Hematopoietic multipotent progenitor cell (in vitro differentiated cells): ENCODE data around the gene DYNC1LI1. TPM values are rescaled to one million over a fixed set of nuclear protein-coding genes. Genes with fewer than 3 reads are reported as not detected.

Experiments used
- DNase-seq, 3 donors: peaks; one replicate each; pipeline ENCODE4 v3.0.0-alpha.2; 2011 to 2015; ENCODE audit warnings: low read depth in 2 of 3, low spot score in 2 of 3
- total RNA-seq: library from RNA; depleted of rRNA; stranded (reverse); fragments of >200 nt; gene quantifications from one replicate; pipeline ENCODE4 v1.2.3, GENCODE V29; 2012

DYNC1LI1 gene
- total RNA-seq, result 21.8 TPM

- DNase-seq, result peak; percentile 84 to 94 (median 93)
Measured at GRCh38 chr3:32570421-32571191, at the start of gene DYNC1LI1. Gene DYNC1LI1 (minus strand): TSS chr3:32570858. CDS start chr3:32570770, 88 bp downstream.

- no peak for DNase-seq
Measured at GRCh38 chr3:32619395-32619794, 48.7 kb upstream of the DYNC1LI1 start.

DNA sequence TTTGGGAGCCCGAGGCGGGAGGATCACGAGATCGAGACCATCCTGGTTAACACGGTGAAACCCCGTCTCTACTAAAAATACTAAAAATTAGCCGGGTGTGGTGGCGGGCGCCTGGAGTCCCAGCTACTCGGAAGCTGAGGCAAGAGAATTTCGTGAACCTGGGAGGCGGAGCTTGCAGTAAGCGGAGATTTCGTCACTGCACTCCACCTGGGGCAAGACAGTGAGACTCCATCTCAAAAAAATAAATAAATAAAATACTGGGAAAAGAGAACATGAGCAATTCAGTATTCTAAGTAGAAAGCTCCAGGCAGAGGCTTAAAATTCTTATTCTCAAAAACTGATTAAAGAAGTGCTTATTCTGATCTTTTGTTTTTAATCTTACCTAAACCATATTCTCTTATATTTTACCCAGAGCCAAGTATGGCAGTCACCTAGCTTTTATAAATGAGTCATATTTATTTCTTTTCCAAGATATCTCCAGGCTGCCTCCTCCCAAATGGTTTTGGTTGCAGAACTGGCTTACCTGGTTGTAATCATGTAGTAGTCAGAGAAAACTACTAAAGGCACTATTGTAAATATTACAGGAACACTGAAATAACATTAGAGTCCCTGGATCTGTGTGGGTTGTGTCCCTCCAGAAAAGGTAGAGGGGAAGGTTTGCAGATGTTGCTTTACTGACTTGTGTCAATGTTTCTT, 45.8 kb upstream of the DYNC1LI1 start:
- no peak for DNase-seq

DNA sequence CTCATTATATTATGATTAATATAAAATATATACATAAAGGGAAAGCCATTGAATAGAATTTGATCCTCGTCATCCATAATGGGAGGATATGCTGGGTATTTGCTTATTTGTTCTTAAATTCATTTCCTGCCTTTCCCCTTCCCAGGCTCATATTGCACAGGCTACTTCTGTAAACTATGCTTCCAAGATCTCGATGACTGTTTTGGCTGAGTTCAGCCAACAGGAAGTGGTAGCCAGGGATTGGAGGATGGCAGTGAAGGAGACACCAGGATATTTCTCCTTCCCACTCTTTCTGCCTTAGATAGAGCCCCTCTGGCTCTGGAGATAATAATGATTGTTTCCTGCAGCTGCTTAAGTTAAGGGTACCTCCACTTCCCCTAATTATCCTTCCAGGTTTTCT, 44.3 kb upstream of the DYNC1LI1 start:
- DNase-seq, result no peak

DNA sequence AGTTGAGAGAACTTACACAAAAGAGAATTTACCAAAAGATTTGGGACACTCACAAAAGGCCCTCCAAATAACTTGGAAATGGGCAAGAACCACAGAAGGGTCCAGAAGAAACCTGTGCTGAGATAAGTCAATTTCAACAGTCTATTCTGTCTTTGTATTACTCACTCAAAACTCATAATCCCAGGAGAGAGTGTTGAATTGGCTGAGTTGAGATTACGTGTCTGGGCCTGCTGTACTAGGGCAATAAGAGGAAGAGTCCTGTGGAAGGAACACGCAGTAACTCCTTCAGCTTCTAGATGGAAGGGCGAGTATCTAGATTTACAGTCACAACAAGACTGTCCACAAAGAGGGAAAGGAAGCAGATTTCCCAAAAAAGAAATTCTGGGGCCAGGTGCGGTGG, 42.5 kb upstream of the DYNC1LI1 start:
- no peak for DNase-seq

DNA sequence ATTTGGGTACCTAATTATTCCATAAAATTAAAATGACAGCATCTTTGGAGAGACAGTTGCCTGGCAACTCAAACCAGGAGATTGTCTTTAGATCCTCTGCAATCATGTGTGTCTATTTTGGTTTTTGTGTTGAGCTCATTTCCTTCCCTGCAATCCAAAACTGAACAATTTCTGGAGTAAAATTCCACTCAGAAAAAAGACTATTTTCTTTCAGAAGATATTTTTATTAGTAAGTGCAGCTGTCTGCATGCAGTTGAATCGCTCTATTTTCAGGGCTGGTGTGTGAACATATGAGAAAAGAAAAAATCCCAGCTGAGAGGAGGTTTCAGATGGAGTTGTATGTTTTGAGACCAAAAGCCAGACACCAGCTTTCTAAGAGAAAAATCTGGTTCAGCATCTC, 41.9 kb upstream of the DYNC1LI1 start:
- DNase-seq, result no peak

DNA sequence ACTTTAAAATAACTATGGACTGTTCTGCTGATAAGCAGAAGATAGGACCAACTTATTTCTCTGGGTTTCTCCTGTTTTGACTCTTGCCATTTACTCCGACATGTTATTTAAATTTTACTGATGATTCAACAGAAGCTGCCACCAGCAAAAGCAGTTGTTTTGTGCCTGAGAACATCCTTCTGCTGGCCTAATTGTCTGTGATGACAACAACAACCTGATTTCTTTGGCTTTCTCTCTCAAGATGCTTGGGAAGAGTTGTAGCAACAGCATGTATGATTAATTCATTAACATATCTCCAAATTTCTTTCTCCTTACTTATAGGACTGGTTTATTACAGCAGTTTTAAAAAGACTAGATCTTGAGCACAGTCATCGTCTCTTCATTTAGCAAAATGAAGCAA, 36.9 kb upstream of the DYNC1LI1 start:
- DNase-seq, result no peak

- no peak for DNase-seq
Measured at GRCh38 chr3:32606960-32607359, 36.3 kb upstream of the DYNC1LI1 start.

DNA sequence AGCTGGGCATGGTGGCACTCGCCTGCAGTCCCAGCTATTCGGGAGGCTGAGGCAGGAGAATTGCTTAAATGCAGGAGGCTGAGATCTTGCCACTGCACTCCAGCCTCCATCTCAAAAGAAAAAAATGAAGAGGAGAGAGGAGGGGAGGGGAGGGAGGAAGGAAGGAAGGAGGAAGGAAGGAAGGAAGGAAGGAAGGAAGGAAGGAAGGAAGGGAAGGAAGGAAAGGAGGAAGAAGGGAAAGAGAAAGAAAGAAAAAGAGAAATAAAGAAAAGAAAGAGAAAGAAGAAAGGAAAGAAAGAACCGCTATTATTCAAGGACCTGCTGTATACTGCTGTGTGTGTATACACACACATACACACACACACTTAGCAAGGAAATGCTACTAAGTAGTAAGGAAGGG, 35.6 kb upstream of the DYNC1LI1 start:
- no peak for DNase-seq

DNA sequence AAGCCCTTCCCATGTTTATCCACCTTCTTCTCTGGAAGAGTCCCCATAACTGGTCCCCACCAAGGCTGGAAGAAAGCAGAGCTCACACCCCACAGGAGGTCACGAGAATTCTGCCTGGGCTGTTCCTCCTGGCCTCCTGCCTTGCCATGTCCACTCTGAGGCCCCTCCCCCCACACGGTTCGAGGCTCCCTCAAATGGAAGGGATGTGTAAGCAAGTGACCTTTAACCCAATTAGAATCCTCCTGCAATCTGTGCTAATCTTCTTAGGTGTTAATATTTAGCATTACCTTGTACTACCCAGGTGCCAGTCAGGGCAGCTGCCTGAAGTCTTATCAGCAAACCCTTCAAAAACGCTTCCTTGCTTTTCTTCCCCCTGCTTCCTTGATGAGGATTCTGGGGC, 32.4 kb upstream of the DYNC1LI1 start:
- DNase-seq, result no peak

DNA sequence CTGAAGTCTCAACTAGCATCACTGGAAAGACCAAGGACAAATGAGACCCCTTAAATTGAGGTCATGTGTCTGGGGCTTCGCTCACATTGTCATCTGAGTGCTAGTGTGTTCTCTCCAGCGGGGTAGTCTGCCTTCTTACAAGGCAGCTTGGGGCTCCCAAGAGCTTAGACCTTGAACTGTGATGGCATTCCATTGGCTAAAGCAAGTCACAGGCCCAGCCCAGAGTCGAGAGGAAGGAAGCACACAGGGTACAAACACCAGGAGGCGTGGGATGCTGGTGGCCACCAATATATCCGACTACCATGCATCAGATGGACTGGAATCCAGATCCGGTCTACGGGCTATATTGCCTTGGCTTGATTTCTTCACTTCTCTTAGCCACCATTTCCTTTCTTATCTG, 31.5 kb upstream of the DYNC1LI1 start:
- no peak for DNase-seq

GRCh38 chr3:32601722-32602121, 31.1 kb upstream of the DYNC1LI1 start:
- DNase-seq, result no peak

- no peak for DNase-seq
Measured at GRCh38 chr3:32597656-32598055, 27.0 kb upstream of the DYNC1LI1 start.

GRCh38 chr3:32596909-32597369, 26.3 kb upstream of the DYNC1LI1 start:
- no peak for DNase-seq

DNA sequence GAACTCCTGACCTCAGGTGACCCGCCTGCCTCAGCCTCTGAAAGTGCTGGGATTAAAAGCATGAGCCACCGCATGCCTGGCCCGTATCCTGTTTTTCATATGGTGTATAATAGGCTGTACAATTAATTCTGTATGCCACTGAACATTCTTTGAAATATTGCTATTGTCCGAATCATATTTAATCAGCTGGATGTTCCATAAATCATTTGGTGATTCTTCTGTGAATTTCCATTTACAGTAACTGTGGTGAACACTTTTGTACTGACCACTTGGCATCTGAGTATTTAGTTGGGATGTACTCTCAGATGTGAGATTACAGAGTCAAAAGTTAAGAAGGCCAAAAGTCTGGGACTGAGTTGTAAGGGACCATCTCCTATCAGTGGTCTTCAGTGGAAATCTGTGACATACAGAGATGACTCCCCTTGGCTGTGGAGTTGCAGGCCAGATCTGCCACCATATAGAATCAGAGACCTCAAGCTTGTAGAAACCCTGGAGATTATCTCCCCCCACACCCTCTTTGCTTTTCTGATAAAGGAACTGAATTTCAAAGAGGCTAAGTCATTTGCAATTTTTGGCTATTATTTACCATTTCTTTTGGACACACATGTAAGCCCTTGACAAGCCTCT, 25.7 kb upstream of the DYNC1LI1 start:
- DNase-seq, result no peak

GRCh38 chr3:32595323-32595722, 24.7 kb upstream of the DYNC1LI1 start:
- no peak for DNase-seq

GRCh38 chr3:32593903-32594525, 23.4 kb upstream of the DYNC1LI1 start:
- no peak for DNase-seq

GRCh38 chr3:32592696-32593353, 22.2 kb upstream of the DYNC1LI1 start:
- no peak for DNase-seq

GRCh38 chr3:32592011-32592410, 21.4 kb upstream of the DYNC1LI1 start:
- DNase-seq, result no peak

GRCh38 chr3:32591186-32591585, 20.5 kb upstream of the DYNC1LI1 start:
- DNase-seq, result no peak

GRCh38 chr3:32586356-32586755, 15.7 kb upstream of the DYNC1LI1 start:
- no peak for DNase-seq
